ENCODE data around the gene ECHDC1. TPM values are rescaled to one million over a fixed set of nuclear protein-coding genes. Genes with fewer than 3 reads are reported as not detected.

ECHDC1 gene
- total RNA-seq, 1 donor from 2014 or later: 66.3 TPM

DNA sequence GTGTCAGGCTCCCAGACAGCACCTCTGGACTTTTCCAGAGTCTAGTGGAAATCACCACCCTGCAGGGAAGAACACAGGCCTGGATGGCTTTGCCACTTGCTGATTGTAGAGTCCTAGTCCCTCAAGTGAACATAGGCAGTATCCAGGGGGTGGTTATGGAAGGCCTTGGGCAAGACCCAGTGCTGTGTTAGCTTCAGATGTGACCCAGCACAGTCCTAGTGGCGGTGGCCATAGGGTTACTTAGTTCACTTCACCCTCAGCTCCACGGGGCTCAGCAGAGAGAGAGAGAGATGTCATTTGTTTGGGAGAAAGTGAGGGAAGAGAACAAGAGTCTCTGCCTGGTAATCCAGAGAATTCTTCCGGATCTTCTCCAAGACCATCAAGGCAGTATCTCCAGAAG, 39.5 kb downstream of the ECHDC1 start:
- TF ChIP-seq, protein P1, sequence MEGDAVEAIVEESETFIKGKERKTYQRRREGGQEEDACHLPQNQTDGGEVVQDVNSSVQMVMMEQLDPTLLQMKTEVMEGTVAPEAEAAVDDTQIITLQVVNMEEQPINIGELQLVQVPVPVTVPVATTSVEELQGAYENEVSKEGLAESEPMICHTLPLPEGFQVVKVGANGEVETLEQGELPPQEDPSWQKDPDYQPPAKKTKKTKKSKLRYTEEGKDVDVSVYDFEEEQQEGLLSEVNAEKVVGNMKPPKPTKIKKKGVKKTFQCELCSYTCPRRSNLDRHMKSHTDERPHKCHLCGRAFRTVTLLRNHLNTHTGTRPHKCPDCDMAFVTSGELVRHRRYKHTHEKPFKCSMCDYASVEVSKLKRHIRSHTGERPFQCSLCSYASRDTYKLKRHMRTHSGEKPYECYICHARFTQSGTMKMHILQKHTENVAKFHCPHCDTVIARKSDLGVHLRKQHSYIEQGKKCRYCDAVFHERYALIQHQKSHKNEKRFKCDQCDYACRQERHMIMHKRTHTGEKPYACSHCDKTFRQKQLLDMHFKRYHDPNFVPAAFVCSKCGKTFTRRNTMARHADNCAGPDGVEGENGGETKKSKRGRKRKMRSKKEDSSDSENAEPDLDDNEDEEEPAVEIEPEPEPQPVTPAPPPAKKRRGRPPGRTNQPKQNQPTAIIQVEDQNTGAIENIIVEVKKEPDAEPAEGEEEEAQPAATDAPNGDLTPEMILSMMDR (IDR thresholded peaks at IDR 0.05; ENCODE audit: insufficient read depth, low read length, poor library complexity, severe bottlenecking): no peak
- Histone ChIP-seq H3K27me3 (ENCODE audit: control insufficient read depth, insufficient read depth, low read length) (no peaks in the 10 kb centered on the region), H3K4me3 (ENCODE audit: low read depth, low read length) (no peak overlapping the region), H3K36me3 (ENCODE audit: control insufficient read depth, insufficient read depth, low read length) (no peaks in the 10 kb centered on the region)
- no peak for DNase-seq (ENCODE audit: low read depth)

DNA sequence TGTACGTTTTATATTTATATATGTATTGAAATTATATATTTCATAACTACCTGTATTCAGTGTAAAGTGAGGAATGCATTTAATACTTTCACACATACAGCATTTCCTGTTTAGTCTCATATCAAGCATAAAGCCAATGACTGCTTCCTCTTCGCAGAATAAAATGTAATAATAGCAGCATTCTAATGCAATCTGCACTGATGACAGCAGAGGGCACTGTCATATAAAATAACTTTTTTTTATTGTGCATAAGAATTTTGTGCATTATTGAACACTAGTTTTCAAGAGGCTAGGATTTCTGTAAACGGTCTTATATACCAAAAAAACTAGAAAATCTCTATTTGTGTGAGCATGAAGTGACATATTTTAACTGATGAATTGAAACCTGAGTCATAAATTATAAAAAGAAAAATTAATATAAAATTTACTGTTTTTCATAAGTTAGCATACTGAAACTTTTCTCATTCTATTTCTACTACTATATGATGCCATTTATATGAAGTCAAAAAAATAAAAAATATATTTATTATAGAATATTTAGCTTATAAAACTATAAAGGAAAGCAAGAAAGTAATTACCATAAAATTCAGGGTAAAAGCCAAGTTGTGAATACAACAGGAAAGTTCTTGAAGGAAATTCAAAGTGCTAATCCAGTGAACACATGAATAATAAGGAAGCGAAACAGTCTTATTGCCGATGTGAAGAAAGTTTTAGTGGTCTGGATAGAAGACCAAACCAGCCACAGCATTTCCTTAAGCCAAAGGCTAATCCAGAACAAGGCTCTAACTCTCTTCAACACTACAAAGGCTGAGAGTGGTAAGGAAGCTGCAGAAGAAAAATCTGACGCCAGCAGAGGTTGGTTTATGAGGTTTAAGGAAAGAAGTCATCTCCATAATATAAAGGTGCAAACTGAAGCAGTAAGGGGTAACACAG, 40.4 kb downstream of the ECHDC1 start:
- no peak overlapping the region for H3K4me3 ChIP-seq (ENCODE audit: low read depth, low read length)
- no peaks in the 10 kb centered on the region for H3K27me3 ChIP-seq (ENCODE audit: control insufficient read depth, insufficient read depth, low read length)
- no peak for DNase-seq (ENCODE audit: low read depth)
- TF ChIP-seq, protein P1 (IDR thresholded peaks at IDR 0.05; ENCODE audit: insufficient read depth, low read length, poor library complexity, severe bottlenecking): peak; percentile 48
- H3K36me3 ChIP-seq (ENCODE audit: control insufficient read depth, insufficient read depth, low read length): no peaks in the 10 kb centered on the region

DNA sequence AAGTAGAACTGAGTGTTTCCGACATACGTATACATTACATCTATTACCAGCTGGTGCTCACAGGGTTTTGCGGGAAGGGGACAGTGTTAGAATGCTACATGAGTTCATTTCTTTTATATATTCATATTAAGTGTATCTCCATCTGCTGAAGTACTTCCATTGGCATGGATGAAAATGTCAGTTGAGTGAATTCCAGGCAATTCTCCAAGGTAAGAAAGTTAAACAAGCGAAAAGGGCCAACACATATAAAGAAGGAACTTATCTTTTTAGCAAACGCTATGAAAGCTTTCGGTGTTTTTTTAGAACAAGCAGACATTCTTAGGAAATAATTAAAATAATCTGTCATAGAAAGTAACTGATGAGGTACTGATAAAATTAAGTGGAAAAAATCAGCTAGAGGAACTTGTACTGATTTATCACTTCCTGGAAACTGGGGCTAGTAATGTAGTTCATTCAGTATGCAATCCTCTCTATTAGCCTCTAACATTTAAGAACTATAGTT, 42.2 kb downstream of the ECHDC1 start:
- TF ChIP-seq, protein P1 (IDR thresholded peaks at IDR 0.05; ENCODE audit: insufficient read depth, low read length, poor library complexity, severe bottlenecking): no peak
- no peak for DNase-seq (ENCODE audit: low read depth)
- Histone ChIP-seq H3K27me3 (ENCODE audit: control insufficient read depth, insufficient read depth, low read length) (no peaks in the 10 kb centered on the region), H3K4me3 (ENCODE audit: low read depth, low read length) (no peak overlapping the region), H3K36me3 (ENCODE audit: control insufficient read depth, insufficient read depth, low read length) (no peaks in the 10 kb centered on the region)

DNA sequence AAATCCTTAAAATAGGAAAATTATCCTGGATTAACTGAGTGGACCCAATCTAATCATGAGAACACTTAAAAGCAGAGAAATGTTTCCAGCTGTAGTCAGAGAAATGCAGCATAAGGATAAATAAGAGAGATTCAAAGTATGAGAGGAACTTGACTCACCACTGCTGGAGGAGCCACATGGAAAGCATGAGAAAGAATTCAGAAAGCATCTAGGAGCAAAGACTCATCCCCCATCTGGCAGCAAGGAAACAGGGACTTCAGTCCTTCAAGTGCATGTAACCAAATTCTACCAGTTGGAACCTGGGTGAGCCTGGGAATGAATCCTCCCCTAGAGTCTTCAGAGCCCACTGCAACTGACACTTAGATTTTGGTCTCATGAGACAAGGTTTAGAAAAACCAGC, 43.0 kb downstream of the ECHDC1 start:
- H3K4me3 ChIP-seq (ENCODE audit: low read depth, low read length): no peak overlapping the region
- no peaks in the 10 kb centered on the region for H3K27me3 ChIP-seq (ENCODE audit: control insufficient read depth, insufficient read depth, low read length)
- TF ChIP-seq, protein P1 (IDR thresholded peaks at IDR 0.05; ENCODE audit: insufficient read depth, low read length, poor library complexity, severe bottlenecking): no peak
- no peaks in the 10 kb centered on the region for H3K36me3 ChIP-seq (ENCODE audit: control insufficient read depth, insufficient read depth, low read length)
- peak; percentile 19 for DNase-seq (ENCODE audit: low read depth)

DNA sequence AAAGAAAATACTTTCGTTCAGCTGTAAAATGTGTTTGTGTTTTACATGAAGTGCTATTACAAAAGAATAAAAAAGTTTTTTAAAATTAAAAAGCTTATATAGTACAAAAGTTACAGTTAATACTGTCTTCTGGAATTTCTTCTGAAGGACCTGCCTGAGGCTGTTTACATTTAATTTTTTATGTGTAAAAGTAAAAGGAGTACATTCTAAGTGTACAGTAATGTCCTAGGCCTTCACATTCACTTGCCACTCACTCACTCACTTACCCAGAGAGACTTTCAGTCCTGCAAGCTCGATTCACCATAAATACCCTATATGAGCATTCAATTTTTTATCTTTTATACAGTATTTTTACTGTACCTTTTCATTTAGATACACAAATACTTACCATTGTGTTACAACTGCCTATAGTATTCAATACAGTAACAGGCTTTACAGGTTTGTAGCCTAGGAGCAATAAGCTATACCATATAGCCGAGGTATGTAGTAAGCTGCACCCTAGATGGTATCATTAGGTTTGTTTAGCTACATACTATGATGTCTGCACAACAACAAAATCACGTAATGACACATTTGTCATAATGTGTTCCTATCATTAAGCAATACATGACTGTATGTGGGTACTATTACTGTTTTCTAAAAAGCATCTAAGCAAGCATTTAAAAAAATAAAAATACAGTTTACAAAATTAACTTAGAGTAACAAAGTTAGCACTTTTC, 43.7 kb downstream of the ECHDC1 start:
- TF ChIP-seq, protein P1 (IDR thresholded peaks at IDR 0.05; ENCODE audit: insufficient read depth, low read length, poor library complexity, severe bottlenecking): no peak
- Histone ChIP-seq H3K4me3 (ENCODE audit: low read depth, low read length) (no peak overlapping the region), H3K27me3 (ENCODE audit: control insufficient read depth, insufficient read depth, low read length) (no peaks in the 10 kb centered on the region), H3K36me3 (ENCODE audit: control insufficient read depth, insufficient read depth, low read length) (no peaks in the 10 kb centered on the region)
- no peak for DNase-seq (ENCODE audit: low read depth)

All from kidney epithelial cell (primary cell).